DMS79 (cell line): Measurements from ENCODE around the gene SASS6.
A peak's percentile ranks its signal among the peaks of the same experiment; 100 is the strongest.

Experiments
- DNase-seq: peaks from one replicate; lab custom pipeline; 2025; lab: John Stamatoyannopoulos, UW

SASS6 gene

GRCh38 chr1:100132566-100133477 lies at the start of gene SASS6, which contains the start of gene TRMT13:
Gene SASS6, minus strand, starts transcription at chr1:100132930. Its CDS starts 116 bp downstream, at chr1:100132814.
Gene TRMT13, plus strand, starts transcription at chr1:100133163. Its CDS starts 6 bp downstream, at chr1:100133169.
- DNase-seq, result peak; percentile 96

GRCh38 chr1:100178091-100178490 lies 45.4 kb upstream of the SASS6 start, which contains the start of gene LRRC39:
Gene LRRC39, minus strand, starts transcription at chr1:100178256. Its CDS starts 9,740 bp downstream, at chr1:100168516.
- DNase-seq, result no peak

- DNase-seq, result no peak
Observed at GRCh38 chr1:100177295-100178041, 44.7 kb upstream of the SASS6 start.

DNA sequence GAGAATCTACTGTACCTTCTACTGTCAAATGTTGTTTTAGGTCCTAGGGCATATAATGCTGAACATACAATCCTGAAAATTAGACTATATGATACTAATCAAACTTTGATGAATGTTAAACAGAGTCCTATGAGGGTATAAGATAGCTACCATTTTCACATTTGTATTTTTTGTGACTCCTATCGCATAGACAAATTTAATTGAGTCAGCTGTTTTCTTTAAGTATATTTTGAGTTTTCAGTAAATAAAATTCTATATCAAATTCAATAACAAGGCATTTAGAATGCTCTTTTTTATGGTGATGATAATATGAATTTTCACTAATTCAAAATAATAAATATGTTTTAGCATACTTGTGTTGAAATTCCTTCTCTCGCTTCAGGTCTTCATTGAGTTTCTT lies 35.3 kb upstream of the SASS6 start:
- no peak for DNase-seq

DNA sequence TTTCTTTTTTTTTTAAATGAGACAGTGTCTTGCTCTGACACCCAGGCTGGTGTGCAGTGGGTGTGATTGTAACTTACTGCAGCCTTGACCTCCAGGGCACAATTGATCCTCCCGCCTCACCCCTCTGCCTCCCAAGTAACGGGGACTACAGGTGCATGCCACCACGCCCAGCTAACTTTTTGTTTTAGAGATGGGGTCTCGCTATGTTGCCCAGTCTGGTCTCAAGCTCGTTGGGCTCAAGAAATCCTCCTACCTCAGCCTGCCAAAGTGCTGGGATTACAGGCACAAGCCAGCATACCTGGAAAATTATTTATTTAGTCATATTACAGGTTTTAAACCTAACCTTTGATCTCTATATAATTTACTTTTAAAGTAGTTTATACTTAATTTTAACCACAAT lies 32.0 kb upstream of the SASS6 start:
- no peak for DNase-seq

- no peak for DNase-seq
Observed at GRCh38 chr1:100164216-100164615, 31.5 kb upstream of the SASS6 start.

DNA sequence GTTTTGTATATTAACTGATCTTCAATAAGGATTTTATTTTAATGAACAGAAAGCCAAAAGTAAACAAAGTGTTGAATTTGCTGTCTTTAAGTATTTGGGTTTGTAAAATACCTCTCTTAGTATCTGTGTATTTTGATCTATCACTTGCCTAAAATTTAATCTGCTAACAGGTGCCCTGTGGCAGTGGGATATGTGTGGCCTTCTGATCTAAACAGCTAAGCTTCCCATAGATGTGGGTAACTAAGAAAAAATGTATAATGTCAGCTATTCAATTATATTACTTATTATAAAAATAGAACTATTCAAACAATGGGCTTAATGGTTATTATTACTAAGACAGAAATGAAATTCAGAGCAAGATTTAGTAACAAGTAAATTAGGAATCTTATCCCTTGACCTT lies 30.2 kb upstream of the SASS6 start:
- no peak for DNase-seq

DNA sequence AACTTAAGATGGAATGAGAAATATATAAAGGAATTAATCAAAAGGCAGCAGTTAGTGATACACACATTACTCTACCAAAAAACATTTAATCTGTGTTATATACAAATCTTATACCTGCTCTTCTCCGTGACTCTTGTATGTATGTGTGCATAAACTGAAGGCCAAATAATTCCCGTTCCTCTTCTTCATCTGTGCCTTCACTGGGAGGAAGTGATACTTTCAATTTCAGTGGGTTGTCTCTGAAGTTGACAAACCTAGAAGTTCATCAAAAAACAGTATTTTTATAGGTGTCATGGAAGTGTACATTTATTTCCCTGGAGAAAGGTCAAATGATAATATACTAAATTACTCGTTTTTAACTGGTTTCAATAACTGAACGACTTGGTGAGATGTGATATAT lies 19.5 kb upstream of the SASS6 start:
- no peak for DNase-seq

DNA sequence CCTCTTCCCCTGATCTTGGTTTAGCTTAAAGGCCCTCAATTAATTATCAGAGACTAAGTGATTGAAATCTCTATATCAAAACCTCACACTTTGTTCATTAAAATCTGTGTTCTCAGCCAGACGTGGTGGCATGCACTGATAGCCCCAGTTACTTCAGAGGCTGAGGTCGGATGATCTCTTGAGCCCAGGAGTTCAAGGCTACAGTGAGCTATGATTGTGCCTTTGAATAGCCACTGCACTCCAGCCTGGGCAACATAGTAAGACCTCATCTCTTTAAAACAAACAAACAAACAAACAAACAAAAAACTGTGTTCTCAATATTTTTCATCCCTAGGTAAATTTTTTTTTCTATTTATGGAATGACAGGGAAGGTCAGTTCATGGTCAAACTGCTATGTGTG lies 18.9 kb upstream of the SASS6 start:
- no peak for DNase-seq

GRCh38 chr1:100147875-100148274 lies 15.1 kb upstream of the SASS6 start:
- DNase-seq, result no peak

DNA sequence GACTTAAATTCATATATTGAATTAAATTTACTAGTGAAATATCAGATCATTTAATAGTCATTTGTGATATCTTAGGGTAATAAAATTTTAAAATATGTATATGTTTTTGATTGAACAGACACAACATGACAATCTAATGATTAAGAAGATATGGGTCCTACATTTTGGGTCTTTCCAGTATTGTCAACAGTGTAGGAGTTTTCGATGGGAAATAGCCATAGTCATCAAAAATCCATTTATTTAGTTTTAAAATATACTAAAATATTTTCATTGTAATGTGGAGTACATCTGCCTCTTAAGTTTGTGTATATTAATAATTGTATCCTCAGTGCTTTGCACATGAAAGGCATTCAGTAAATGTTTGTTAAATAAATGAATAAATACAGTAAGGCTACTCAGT lies 14.2 kb upstream of the SASS6 start:
- no peak for DNase-seq

- no peak for DNase-seq
Observed at GRCh38 chr1:100145116-100145515, 12.4 kb upstream of the SASS6 start.

- DNase-seq, result no peak
Observed at GRCh38 chr1:100142343-100142742, 9.6 kb upstream of the SASS6 start.

DNA sequence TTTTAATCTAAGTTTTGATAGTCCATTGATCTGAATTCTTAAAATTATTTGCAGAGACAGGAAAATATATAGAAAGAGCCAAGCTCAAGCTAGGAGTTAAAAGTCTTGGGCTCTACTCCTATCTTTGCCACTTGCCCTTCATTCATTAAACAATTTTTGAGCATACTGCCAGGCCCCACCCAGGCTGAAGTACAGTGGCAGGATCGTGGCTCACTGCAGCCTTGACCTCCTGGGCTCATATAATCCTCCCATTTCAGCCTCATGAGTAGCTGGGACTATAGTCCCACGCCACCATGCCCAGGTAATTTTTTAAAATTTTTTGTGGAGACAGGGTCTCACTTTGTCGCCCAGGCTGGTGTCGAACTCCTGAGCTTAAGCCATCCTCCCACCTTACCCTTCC lies 8.5 kb upstream of the SASS6 start:
- DNase-seq, result no peak

DNA sequence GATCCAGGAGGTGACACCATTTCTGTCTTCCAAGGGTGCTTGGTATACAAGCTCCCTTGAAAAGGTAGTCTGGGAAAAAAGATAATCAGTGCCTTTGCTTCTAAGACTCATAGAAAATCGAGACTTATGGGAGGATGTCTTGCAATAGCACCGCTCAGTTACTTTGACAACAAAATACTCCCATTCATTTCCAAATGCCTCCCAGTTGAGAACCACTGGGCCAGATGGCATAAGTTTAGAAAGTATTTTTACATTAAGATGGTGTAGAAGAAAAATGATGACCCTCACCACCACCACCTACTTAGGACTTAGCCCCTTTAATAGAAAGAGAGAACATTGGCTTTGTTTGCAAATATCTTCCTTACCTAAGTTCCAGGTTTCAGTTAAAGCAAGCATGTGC lies 4.9 kb upstream of the SASS6 start:
- DNase-seq, result no peak

- no peak for DNase-seq
Observed at GRCh38 chr1:100134872-100135271, 2.1 kb upstream of the SASS6 start.

DNA sequence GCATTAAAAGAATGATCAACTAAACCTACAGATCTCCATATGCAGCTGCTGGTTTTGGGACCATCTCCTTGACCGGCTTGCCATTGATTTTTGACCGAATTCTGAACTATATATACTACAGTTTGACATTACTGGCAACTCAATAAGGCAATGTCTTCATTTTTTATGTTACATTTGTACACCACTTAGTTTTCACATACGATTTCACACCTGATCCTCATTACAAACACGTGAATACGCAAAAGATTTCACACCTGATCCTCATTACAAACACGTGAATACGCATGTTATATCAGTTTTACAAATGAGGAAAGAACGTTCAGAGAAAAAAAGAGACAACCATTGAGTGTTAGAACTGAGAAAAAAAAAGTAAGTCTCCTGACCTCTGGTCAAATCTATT lies 1.1 kb downstream of the SASS6 start:
- no peak for DNase-seq

DNA sequence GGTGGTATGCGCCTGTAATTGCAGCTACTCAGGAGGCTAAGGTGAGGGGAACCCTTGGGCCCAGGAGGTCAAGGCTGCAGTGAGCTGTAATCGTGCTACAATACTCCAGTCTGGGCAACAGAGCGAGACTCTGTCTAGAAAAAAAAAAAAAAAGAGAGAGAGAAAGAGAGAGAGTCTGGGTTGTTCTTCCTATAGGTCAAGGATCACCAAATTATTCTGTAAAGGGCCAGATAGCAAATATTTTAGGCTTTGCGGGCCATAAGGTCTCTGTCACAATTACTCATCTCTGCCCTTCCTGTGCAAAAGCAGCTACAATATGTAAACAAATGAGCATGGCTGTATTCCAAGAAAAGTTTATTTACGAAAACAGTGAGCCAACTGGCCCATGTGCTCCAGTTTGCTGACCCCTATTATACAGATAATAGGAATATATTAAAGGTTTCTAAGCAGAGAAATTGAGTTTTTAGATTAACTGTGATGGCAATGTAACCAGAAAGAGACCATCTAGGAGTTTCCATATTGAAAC lies 2.1 kb downstream of the SASS6 start:
- no peak for DNase-seq

GRCh38 chr1:100127226-100127625 lies 5.5 kb downstream of the SASS6 start:
- DNase-seq, result no peak

- DNase-seq, result no peak
Observed at GRCh38 chr1:100122177-100122576, 10.6 kb downstream of the SASS6 start.

DNA sequence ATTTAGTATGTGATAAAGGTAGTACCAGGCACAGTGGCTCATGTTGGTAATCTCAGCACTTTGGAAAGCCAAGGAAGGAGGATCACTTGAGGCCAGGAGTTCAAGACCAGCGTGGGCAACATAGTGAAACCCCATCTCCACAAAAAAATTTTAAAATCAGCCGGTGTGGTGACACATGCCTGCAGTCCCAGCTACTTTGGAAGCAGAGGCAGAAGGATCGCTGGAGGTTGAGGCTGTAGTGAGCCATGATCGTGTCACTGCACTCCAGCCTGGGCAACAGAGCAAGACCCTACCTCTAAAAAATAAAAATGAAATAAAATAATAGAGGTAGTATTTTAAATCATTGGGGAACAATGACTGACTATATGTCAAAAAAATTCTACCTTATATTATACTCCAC lies 17.2 kb downstream of the SASS6 start:
- no peak for DNase-seq

GRCh38 chr1:100109554-100110066 lies 23.1 kb downstream of the SASS6 start:
- DNase-seq, result no peak

DNA sequence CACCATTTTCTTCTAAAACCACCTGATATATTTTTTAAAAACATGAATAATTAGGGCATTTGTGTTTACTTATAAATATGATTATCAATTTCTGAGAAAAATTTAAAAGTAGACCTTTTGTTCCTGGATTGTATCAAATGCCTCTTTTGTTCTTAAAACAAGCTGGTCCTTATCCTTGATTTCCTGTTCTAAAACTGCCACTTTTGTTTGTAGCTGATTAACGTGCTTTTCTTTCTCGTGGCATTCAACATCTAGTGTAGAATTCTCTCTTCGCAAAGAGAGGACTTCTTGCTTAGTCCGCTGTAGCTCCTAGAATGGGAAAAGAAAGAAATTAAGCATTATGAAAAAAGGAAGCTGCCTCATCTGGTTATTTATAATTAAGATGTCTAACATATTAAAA lies 25.0 kb downstream of the SASS6 start:
- DNase-seq, result no peak
